ENCODE results near the gene TMED8.

Gene TMED8

DNA sequence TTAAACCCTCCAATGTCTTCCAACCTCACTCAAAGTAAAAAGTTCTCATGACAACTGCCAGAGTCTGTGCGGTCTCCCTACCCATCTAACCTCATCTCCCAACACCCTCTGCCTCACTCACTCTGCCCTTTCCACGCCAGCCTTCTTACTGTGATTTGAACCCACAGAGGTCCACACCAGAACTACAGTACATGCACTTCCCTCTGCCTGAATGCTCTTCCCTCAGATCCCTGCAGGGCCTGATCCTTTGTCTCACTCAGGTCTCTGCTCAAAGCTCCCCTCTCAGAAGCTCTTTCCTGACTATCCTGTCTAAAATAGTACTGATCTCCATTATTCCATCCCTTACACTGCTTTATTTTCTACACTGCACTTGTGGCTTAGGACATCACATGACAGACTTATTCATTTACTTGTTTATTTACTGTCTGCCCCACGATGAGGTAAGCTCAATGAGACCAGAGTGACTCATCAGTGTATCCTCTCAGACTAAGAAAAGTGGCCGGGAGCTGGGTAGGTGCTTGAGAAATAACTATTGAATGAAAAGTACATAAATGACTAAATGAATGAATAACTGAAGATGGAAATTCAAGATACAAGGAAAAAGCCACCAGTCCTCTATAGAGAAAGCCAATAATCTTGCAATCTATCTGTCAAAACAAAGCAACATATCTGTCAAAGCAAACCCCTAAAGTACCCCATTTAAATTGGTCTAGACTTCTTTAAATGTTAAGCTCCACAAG is 73.3 kb downstream of the TMED8 start:
- in situ Hi-C loops (cut with MboI; ENCODE audit: low sequenced_read_pairs), result no loop called here

DNA sequence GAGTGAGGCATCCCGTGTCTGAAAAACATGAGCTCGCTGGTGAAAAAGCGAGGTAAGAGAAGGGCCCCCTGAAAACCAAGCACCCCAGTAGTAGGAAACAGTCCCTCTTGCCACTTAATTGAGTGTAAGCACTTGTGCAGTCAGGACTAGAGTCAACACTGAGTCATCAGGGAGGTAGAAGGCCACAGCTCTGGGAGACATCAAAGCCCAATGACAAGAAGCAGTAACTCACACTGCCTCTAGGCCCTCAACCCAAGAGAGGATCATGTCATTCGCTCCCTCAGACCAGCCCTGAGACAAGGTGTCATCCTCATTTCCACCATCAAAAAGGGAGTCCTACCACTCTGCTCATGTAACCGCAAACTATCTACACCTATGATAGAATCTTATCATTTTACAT is 74.0 kb downstream of the TMED8 start:
- in situ Hi-C loops (cut with MboI; ENCODE audit: low sequenced_read_pairs), result no loop called here

DNA sequence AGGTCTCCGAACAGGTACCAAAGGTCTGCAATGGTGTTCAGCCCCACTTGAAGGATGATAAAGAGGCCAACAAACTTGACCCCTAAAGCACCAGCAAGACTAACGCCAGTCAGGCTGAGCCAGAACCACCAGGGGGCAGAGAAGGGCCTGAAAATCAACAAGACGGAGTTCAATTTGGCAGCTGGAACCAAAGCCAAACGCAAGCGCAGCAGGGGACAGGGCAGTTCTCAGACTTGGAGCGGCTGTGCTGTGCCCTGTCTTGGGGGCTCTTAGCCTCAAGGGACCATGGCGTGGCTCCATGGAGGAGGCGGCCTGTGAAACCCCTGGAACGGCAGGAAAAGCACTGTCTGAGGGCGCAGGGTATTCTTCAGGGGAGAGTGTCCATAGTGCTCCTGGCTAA is 75.8 kb downstream of the TMED8 start:
- in situ Hi-C loops (cut with MboI; ENCODE audit: low sequenced_read_pairs), result no loop called here

DNA sequence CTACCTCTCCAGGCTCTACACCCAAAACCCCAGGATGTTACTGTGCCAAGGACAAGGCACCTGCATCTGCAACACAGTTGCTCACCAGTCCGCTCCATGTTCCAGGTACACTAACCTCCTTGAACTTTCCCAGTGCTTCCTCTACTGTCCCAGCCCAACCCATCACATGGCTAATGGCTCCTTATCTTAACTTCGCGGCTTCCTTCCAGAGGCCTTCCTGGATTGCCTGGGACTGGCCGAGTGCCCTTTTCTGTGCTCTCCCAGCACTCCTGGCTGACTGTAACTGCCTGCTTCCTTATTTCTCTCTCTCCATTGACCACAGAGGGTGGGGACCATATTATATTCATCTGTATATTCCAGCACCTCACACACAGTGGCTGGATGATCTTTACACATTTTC is 77.1 kb downstream of the TMED8 start:
- in situ Hi-C loops (cut with MboI; ENCODE audit: low sequenced_read_pairs), result no loop called here

DNA sequence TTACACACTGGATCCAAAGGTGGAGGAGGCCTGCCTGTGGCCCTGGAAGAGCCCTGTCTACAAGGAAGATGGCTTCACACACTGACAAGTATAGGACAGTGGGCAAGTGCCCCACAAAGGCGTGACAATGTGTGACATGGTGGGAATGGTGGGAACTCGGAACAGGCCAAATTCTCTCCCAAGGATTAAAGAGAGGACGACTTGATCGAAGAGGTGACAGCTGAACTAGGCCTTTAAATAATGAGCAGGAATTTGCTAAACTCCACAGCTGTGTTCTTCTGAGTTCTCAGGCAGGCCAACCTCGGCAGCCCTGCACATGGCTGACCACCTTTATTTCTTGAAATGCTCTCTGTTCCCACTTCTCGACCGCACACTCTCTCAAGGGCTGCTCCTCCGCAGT is 80.0 kb downstream of the TMED8 start:
- in situ Hi-C loops (cut with MboI; ENCODE audit: low sequenced_read_pairs), result no loop called here

DNA sequence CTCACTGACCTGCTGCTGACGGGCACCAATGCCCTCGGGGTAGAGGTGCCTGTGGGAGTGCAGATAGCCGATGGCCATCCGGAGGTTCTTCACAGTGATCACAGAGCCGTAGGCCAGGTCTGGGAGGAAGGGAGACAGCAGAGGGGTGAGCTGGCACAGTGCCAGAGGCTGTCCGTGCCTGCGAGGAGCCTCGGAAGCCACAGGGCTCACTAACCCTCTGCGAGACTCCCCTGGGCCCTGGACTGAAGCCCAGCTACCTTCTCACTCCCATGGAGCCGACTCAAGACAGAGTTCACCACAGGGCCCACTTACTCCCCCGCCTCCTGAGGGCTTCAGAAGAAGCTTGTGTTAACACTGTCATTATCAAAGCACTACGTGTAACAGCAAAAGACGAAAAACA is 80.7 kb downstream of the TMED8 start:
- in situ Hi-C loops (cut with MboI; ENCODE audit: low sequenced_read_pairs), result no loop called here

GRCh38 chr14:77290705-77291104 is 86.2 kb downstream of the TMED8 start:
- in situ Hi-C loops (cut with MboI; ENCODE audit: low sequenced_read_pairs), result no loop called here

DNA sequence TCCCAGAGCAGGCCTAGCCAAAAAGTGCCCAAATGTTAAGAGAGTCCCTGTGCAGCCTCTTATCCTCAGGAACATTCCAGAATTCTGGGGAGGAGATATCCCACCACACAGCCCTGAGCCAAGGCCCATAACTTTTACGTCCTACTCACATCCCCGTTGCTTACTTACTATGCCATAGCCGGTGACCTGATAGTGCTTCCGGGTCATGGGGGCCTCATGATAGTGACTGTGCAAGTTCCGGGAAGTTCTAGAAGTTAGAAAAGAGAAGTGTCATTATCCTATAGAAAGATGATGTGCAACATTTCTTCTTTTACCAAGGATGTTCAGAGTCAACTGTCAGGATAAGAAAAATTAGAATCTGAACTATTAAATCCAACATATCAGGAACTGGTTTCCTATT is 90.3 kb downstream of the TMED8 start:
- in situ Hi-C loops (cut with MboI; ENCODE audit: low sequenced_read_pairs), result no loop called here

All from HL-60/S4 (cell line).